Epithelial cell of proximal tubule (primary cell): ENCODE data around the gene OGG1. TPM values are rescaled to one million over a fixed set of nuclear protein-coding genes. Genes with fewer than 3 reads are reported as not detected.

Experiments
- DNase-seq: peaks from one replicate; pipeline ENCODE4 v3.0.0-alpha.2; 2011; ENCODE audit warnings: low read depth
- H3K4me3 ChIP-seq: 2 replicates; pipeline ENCODE4 v1.5.1; 2011; ENCODE audit warnings: low read depth, mild to moderate bottlenecking, low read length
- total RNA-seq: library from RNA; depleted of rRNA; stranded (reverse); fragments of >200 nt; gene quantifications from 2 replicates; pipeline ENCODE4 v1.2.3, GENCODE V29; 2015
- TF ChIP-seq, protein P1 (sequence below): conservative IDR thresholded peaks from 2 replicates; pipeline ENCODE4 v1.5.1; 2012; ENCODE audit warnings: low read depth, mild to moderate bottlenecking, low read length

OGG1 gene
- total RNA-seq, 1 donor from 2014 or later: 22.0 TPM

DNA sequence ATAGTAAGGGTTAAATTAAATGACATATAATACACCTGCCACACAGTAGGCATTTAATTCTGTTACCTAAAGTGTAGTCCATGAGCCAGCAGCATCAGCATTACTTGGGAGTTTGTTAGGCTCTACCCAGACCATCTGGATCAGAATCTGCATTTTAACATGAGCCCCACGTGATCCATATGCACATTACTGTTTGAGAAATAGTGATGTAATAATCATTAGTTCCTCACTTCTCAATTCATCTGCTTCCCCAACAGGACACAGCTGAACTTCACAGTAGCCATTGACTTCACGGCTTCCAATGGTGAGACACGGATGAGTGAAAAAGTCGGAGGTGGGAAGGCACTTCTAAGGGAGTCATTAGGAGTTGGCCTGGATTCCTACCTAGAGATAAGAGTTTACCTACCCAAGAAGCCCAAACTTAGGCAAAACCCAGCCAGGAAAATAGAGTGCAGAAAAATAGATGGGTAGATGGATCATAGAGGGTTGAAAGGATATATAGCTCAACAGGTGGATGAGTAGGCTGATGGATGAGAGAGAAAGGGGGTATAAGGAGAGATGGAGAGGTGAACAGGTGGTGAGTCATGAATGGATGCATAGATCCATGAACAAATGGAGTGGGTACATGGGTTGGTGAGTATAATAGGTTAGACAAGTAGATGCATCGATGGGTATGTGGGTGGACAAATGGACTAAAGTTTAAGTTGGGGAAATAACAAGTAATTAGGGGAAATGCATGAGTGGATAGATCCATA is 32.8 kb upstream of the OGG1 start:
- TF ChIP-seq, protein P1, sequence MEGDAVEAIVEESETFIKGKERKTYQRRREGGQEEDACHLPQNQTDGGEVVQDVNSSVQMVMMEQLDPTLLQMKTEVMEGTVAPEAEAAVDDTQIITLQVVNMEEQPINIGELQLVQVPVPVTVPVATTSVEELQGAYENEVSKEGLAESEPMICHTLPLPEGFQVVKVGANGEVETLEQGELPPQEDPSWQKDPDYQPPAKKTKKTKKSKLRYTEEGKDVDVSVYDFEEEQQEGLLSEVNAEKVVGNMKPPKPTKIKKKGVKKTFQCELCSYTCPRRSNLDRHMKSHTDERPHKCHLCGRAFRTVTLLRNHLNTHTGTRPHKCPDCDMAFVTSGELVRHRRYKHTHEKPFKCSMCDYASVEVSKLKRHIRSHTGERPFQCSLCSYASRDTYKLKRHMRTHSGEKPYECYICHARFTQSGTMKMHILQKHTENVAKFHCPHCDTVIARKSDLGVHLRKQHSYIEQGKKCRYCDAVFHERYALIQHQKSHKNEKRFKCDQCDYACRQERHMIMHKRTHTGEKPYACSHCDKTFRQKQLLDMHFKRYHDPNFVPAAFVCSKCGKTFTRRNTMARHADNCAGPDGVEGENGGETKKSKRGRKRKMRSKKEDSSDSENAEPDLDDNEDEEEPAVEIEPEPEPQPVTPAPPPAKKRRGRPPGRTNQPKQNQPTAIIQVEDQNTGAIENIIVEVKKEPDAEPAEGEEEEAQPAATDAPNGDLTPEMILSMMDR: no peak
- DNase-seq: no peak
- no peak overlapping the region for H3K4me3 ChIP-seq

DNA sequence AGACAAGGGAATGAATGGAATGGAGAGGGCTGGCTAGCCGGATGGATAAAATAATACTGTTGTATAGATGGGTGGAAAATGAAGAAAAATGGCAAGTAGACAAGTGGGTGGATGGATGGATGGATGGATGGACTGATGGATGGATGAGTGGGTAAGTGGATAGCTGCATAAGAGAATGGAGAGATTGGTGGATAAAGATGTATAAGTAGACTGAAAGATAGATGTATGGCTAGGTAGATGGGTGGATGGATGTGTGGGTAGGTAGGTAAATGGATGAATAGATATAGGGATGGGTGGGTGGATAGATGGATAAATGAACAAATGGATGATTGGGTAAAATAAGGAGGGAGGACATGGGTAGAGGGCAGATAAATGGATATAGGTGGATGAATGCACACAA is 32.2 kb upstream of the OGG1 start:
- TF ChIP-seq, protein P1: no peak
- no peak overlapping the region for H3K4me3 ChIP-seq
- no peak for DNase-seq

DNA sequence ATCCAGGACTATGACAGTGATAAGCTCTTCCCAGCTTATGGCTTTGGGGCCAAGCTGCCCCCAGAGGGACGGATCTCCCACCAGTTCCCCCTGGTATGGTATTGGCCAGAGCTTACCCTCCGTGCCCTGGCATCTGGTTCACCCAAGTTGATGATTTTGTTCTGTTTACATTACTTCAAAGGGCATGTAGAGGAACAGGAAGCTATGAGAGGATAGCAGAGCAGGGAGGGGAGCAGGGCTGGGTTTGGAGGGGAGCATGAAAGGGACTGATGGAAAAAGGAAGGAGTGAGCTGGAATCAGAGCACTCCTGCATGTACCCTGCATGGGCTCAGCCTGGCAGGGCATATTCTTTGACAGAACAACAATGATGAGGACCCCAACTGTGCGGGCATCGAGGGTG is 31.6 kb upstream of the OGG1 start:
- DNase-seq: no peak
- no peak overlapping the region for H3K4me3 ChIP-seq
- TF ChIP-seq, protein P1: no peak

DNA sequence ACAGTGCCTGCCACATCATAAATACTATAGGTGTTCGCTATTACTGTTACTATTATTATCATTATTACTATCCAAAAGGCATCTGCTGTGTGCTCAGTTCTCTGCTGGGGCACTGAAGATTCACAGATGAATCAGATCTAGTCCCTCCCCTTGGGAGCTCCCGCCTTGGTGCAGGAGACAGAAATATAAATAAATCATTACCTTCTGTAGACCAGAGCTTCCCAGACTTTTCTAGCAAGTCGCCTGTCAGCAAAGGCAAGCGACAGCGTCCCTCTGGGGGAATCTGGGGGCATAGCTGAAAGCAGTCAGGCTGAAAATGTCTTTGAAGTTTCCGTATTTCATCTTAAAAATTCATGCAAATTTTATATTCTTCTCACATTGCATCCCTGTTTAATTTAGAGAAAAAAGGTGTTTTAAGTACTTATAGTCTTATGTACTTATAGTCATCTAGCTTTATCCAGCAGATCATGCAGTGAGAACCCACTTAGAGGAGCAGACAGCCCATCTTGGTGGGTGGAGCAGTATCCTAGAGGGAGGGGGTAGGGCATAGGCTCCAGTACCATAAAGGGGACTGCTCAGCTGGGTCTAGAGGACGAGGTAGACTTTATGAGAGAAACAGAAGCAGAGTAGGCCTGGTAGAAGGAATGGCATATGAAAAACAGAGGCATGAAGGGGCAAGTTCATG is 28.6 kb upstream of the OGG1 start:
- TF ChIP-seq, protein P1: no peak
- no peak for DNase-seq
- no peak overlapping the region for H3K4me3 ChIP-seq

DNA sequence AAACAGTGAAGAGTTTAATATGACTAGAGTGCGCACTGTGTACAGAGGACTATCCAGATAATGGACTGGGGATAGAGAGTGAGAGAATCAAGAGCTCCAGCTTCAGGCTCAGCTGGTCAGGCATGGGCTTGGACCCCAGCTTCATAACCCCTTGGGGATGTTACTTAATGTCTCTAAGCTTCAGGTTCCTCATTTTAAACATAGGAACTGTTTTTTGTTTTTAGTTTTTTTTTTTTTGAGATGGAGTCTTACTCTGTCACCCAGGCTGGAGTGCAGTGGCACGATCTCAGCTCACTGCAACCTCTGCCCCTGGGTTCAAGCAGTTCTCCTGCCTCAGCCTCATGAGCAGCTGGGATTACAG is 28.1 kb upstream of the OGG1 start:
- TF ChIP-seq, protein P1: no peak

DNA sequence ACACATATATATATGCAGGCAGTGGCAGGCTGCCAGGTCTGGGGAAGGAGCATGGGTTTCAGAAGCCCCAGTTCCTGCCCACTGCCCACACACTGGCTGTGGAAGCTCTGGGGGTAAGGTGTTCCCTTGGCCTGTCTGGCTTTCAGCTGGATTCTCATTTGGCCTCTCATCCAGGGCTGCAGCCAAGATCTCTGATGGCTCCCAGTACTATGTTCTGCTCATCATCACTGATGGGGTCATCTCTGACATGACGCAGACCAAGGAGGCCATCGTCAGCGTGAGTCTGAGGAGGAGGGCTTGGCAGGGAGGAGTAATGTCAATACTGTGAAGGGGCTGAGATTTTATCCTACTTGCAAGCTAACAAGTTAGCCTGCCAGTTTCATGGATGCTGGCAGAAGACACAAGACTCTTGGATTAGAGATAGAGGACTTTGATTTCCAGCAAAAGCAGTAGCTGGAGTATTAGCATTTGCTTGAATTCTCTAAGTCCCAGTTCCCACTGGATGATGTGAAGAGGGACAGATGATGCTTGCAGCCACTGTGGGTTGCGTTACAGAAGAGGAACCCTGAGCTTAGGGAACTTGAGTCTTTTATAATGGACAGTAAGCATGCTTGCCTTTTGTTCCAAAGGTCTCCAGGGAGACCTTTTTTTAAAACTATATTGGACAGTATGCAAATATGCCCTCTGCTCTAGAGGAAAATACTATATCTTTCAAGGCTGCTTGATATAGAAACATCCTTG is 23.8 kb upstream of the OGG1 start:
- TF ChIP-seq, protein P1: no peak

More for the DNA sequence above, 28.1 kb upstream of the OGG1 start:
- H3K4me3 ChIP-seq: no peak overlapping the region
- DNase-seq: no peak

More for the DNA sequence above, 23.8 kb upstream of the OGG1 start:
- H3K4me3 ChIP-seq: no peak overlapping the region
- DNase-seq: no peak
